IMR-90 (cell line): Measurements from ENCODE around the gene INPP5A.

Experiments used
- CTCF ChIP-seq: conservative IDR thresholded peaks from 2 replicates; pipeline ENCODE4 v1.5.1; 2012; ENCODE audit warnings: mild to moderate bottlenecking, low read depth, low read length, improper control_type of control experiment
- MAZ ChIP-seq: IDR thresholded peaks from 2 replicates; pipeline ENCODE4 v1.6.1; 2012; ENCODE audit warnings: low read depth, mild to moderate bottlenecking, low read length, improper control_type of control experiment, moderate library complexity, borderline replicate concordance
- MXI1 ChIP-seq: IDR thresholded peaks from 2 replicates; pipeline ENCODE4 v1.6.1; 2012; ENCODE audit warnings: low read depth, mild to moderate bottlenecking, low read length, moderate library complexity, borderline replicate concordance
- POLR2A ChIP-seq: IDR thresholded peaks from 2 replicates; pipeline ENCODE4 v1.6.1; 2012; ENCODE audit warnings: mild to moderate bottlenecking, low read depth, low read length
- RAD21 ChIP-seq: IDR thresholded peaks from 2 replicates; pipeline ENCODE4 v1.6.1; 2012; ENCODE audit warnings: low read length, improper control_type of control experiment
- RFX5 ChIP-seq: IDR thresholded peaks from 2 replicates; pipeline ENCODE4 v1.8.0; 2012; ENCODE audit warnings: low read depth, mild to moderate bottlenecking, low read length, moderate library complexity
- SMC3 ChIP-seq: fragments of 150-350 bp; IDR thresholded peaks from 2 replicates; pipeline ENCODE4 v1.6.1; 2016; ENCODE audit warnings: low read depth, mild to moderate bottlenecking, antibody characterized with exemption, low read length, moderate library complexity

DNA sequence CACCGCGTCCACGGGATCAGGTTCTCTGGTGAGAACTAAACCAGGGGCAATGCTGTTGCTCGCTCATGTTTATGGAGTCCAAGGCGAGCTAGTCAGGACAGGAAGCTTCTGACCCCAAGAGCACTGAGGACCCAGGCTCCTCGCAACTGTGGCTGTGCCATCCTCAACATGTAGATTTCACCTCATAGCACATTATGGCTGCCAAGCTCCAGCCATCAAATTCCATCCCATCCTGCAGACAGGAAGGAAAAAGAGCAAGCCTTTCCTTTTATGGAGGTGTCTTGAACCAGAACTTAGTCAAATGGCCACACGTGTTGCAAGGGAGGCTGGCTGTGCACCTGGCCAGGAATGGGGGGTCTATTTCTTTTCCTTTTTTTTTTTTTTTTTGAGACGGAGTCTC, 264.5 kb downstream of the INPP5A start:
- TF ChIP-seq CTCF: no peak
- TF ChIP-seq SMC3: no peak
- TF ChIP-seq RAD21: no peak
- TF ChIP-seq MXI1: no peak
- no peak for TF ChIP-seq POLR2A
- no peak for TF ChIP-seq RFX5
- no peak for TF ChIP-seq MAZ
